ENCODE data around the gene GGNBP2.

Gene GGNBP2

GRCh38 chr17:36566081-36566480, 21.4 kb downstream of the GGNBP2 start:
- TF ChIP-seq GATA3 (IDR thresholded peaks at IDR 0.05; ENCODE audit: low read depth, low read length): no peak
- TF ChIP-seq GATA2 (IDR thresholded peaks at IDR 0.05; ENCODE audit: low read depth, low read length): no peak

GRCh38 chr17:36575028-36575427, 30.3 kb downstream of the GGNBP2 start:
- TF ChIP-seq GATA3 (IDR thresholded peaks at IDR 0.05; ENCODE audit: low read depth, low read length) (no peak), GATA2 (IDR thresholded peaks at IDR 0.05; ENCODE audit: low read depth, low read length) (no peak)

- TF ChIP-seq GATA3 (IDR thresholded peaks at IDR 0.05; ENCODE audit: low read depth, low read length): no peak
- no peak for TF ChIP-seq GATA2 (IDR thresholded peaks at IDR 0.05; ENCODE audit: low read depth, low read length)
Observed at GRCh38 chr17:36576793-36577192, 32.1 kb downstream of the GGNBP2 start.

GRCh38 chr17:36578671-36579070, 34.0 kb downstream of the GGNBP2 start:
- no peak for TF ChIP-seq GATA3 (IDR thresholded peaks at IDR 0.05; ENCODE audit: low read depth, low read length)
- TF ChIP-seq GATA2 (IDR thresholded peaks at IDR 0.05; ENCODE audit: low read depth, low read length): no peak

GRCh38 chr17:36583787-36584186, 39.1 kb downstream of the GGNBP2 start:
- TF ChIP-seq GATA2 (IDR thresholded peaks at IDR 0.05; ENCODE audit: low read depth, low read length): no peak
- TF ChIP-seq GATA3 (IDR thresholded peaks at IDR 0.05; ENCODE audit: low read depth, low read length): no peak

DNA sequence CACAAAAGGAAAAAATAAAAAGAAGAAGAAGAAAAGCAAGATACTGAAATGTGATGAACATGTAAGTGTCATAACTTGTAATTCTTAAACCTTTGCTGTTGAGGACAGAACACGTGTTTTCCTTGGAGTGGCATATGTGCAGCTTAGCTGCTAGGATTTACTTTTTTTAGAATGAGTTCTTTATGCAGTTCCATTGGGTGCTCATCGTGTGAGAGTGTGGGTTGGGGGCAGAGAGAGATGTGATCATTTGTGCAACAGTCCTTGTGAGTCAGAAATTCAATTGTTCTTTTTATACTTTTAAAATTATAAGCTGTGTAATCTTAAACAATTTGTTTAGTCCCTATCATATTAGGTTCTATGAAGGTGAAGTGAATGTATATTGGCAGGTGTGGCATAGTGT, 41.4 kb downstream of the GGNBP2 start:
- TF ChIP-seq GATA2 (IDR thresholded peaks at IDR 0.05; ENCODE audit: low read depth, low read length): no peak
- no peak for TF ChIP-seq GATA3 (IDR thresholded peaks at IDR 0.05; ENCODE audit: low read depth, low read length)

DNA sequence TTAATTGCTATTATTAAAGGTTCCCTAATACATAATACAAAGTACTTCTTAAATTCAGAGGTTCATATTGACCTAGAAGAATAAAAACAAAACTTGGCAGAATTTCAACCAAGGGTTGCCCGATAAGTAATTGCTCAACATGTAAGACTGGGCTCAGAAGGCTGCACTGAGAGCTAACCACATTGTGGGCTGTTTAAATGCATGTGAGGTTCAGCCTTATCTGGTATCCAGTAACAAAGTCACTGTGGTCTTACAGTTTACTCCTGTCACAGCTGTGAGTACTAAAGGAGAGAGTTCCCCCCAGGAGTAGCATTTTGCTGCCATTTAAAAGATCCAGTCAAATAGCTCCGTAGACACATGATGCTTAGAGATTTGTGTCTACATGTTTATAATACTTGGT, 45.4 kb downstream of the GGNBP2 start:
- TF ChIP-seq GATA2 (IDR thresholded peaks at IDR 0.05; ENCODE audit: low read depth, low read length): no peak
- no peak for TF ChIP-seq GATA3 (IDR thresholded peaks at IDR 0.05; ENCODE audit: low read depth, low read length)

DNA sequence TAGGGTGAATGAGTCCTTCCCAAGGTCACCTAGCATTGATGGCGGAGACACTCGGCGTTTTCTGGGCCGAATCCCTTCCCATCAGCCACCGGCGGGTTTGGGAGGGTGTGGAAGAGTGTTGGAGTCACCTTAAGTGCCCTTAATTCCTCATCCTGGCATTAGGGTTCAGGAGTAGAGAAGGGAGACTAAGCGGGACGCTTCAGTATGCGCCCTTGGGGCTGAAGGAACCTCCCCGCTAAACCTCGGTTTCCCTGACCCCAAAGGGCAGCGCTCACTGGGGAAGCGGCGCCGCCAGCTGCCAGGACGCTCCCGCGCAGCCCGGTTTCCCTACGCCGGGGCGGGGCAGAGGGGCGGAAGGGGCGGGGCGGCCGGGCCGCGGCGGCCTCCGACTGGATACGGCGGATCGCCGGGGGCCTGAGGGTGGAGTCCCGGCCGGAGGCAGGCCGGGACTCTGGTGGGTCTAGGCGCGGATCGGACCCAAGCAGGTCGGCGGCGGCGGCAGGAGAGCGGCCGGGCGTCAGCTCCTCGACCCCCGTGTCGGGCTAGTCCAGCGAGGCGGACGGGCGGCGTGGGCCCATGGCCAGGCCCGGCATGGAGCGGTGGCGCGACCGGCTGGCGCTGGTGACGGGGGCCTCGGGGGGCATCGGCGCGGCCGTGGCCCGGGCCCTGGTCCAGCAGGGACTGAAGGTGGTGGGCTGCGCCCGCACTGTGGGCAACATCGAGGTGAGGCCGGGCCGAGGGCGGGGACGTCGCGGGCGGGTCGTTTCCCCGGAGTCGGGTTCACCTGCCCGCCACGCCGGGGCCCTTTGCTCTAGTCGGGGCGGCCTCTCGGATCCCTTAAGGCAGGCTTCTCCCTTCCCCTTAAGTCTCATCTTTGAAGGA, 47.0 kb downstream of the GGNBP2 start, which contains the start of gene DHRS11:
Gene DHRS11 (plus strand): TSS at position 446 of the 882 bp plus-strand sequence. CDS start 131 bp downstream, at position 577.
- TF ChIP-seq GATA2 (IDR thresholded peaks at IDR 0.05; ENCODE audit: low read depth, low read length) (no peak), GATA3 (IDR thresholded peaks at IDR 0.05; ENCODE audit: low read depth, low read length) (no peak)

GRCh38 chr17:36592316-36592715, 47.6 kb downstream of the GGNBP2 start:
- TF ChIP-seq GATA2 (IDR thresholded peaks at IDR 0.05; ENCODE audit: low read depth, low read length) (no peak), GATA3 (IDR thresholded peaks at IDR 0.05; ENCODE audit: low read depth, low read length) (no peak)

DNA sequence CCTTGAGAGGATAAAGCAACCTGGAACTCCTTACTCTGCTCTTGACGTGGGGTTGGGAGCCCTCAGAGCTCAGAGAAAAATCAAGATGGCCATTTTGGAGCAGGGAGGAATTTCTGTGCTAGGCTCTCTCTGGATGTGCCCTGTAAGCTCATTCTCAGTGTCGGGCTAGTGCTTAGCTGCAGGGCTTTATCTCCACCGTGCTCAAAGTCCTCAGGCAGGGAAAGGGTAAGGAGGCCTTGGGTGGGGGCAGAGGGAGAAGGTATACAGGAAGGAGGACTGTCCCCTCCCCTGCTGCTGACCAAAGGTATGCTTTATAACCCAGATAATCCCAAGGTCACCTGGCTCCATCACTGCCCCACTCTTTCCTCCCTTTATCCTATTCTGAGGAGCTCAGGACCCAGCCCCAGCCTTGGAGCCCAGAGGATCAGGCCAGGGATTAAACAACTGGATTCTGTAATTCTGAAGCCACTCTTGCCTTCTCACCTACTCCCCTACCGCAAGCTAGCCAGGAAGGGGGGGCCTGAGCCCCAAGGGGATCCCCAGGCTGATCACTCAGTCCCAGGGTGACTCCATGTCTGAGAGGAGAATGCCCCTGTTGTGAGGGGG, 48.1 kb downstream of the GGNBP2 start:
- no peak for TF ChIP-seq GATA3 (IDR thresholded peaks at IDR 0.05; ENCODE audit: low read depth, low read length)
- no peak for TF ChIP-seq GATA2 (IDR thresholded peaks at IDR 0.05; ENCODE audit: low read depth, low read length)

- TF ChIP-seq GATA2 (IDR thresholded peaks at IDR 0.05; ENCODE audit: low read depth, low read length) (no peak), GATA3 (IDR thresholded peaks at IDR 0.05; ENCODE audit: low read depth, low read length) (no peak)
Observed at GRCh38 chr17:36593656-36594316, 49.1 kb downstream of the GGNBP2 start.

GRCh38 chr17:36594626-36595401, 50.1 kb downstream of the GGNBP2 start:
- no peak for TF ChIP-seq GATA3 (IDR thresholded peaks at IDR 0.05; ENCODE audit: low read depth, low read length)
- no peak for TF ChIP-seq GATA2 (IDR thresholded peaks at IDR 0.05; ENCODE audit: low read depth, low read length)

- TF ChIP-seq GATA3 (IDR thresholded peaks at IDR 0.05; ENCODE audit: low read depth, low read length) (no peak), GATA2 (IDR thresholded peaks at IDR 0.05; ENCODE audit: low read depth, low read length) (no peak)
Observed at GRCh38 chr17:36597226-36597625, 52.5 kb downstream of the GGNBP2 start.
